Measurements from ENCODE around the gene HSF5.

Gene HSF5

DNA sequence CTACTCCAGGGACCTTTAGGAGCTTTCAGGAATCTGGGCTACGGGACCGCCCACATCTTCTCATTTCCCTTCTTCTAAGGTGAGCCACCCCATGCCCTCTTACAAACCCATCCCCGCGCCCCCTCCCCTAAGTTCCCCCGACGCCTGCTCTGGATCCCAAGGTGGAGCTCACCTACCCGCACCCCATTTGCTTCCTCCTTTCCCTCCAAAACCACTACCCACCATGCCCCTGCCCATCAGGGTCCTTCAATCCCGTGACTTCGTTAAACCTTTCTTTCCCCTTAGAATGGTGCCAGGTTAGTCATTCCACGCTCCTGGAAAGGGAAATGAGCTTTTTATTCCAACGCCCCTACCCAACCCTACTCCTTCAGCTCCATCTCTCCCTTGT is 26.6 kb upstream of the HSF5 start:
- Histone ChIP-seq H3K27me3 (replicated peaks; ENCODE audit: insufficient read depth, low read length) (no peaks in the 10 kb centered on the region), H3K4me2 (ENCODE audit: low read depth, low read length) (peak overlapping the region; percentile 23; the same call in 1 of the 2 replicates), H4K20me1 (ENCODE audit: insufficient read depth, low read length) (no peaks in the 10 kb centered on the region), H3K9ac (ENCODE audit: low read length) (no peak overlapping the region), H2AFZ (ENCODE audit: low read length) (no peak overlapping the region), H3K4me1 (ENCODE audit: low read length) (peaks cover 24% of the 10 kb centered on the region), H3K9me3 (replicated peaks; ENCODE audit: insufficient read depth, low read length) (no peaks in the 10 kb centered on the region), H3K9me2 (replicated peaks; ENCODE audit: insufficient read depth, low read length) (no peaks in the 10 kb centered on the region), H3F3A (ENCODE audit: insufficient read depth, low read length) (peaks cover 33% of the 10 kb centered on the region), H3K79me2 (ENCODE audit: low read length) (peaks cover 43% of the 10 kb centered on the region), H3K36me3 (replicated peaks; ENCODE audit: insufficient read depth, low read length) (peaks cover 6% of the 10 kb centered on the region; the same call in 1 of the 2 replicates), H3K4me3 (ENCODE audit: low read length) (peak overlapping the region; percentile 33; the same call in 1 of the 2 replicates), H3K27ac (ENCODE audit: low read length) (no peak overlapping the region)
- no peak for DNase-seq
- TF ChIP-seq, protein P1, sequence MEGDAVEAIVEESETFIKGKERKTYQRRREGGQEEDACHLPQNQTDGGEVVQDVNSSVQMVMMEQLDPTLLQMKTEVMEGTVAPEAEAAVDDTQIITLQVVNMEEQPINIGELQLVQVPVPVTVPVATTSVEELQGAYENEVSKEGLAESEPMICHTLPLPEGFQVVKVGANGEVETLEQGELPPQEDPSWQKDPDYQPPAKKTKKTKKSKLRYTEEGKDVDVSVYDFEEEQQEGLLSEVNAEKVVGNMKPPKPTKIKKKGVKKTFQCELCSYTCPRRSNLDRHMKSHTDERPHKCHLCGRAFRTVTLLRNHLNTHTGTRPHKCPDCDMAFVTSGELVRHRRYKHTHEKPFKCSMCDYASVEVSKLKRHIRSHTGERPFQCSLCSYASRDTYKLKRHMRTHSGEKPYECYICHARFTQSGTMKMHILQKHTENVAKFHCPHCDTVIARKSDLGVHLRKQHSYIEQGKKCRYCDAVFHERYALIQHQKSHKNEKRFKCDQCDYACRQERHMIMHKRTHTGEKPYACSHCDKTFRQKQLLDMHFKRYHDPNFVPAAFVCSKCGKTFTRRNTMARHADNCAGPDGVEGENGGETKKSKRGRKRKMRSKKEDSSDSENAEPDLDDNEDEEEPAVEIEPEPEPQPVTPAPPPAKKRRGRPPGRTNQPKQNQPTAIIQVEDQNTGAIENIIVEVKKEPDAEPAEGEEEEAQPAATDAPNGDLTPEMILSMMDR (IDR thresholded peaks at IDR 0.05; ENCODE audit: low read length) = no peak
- TF ChIP-seq EZH2phosphoT487 (IDR thresholded peaks at IDR 0.05; ENCODE audit: low read length) (no peak), EZH2 (optimal IDR thresholded peaks at IDR 0.05; ENCODE audit: low read depth, low read length) (no peak)

DNA sequence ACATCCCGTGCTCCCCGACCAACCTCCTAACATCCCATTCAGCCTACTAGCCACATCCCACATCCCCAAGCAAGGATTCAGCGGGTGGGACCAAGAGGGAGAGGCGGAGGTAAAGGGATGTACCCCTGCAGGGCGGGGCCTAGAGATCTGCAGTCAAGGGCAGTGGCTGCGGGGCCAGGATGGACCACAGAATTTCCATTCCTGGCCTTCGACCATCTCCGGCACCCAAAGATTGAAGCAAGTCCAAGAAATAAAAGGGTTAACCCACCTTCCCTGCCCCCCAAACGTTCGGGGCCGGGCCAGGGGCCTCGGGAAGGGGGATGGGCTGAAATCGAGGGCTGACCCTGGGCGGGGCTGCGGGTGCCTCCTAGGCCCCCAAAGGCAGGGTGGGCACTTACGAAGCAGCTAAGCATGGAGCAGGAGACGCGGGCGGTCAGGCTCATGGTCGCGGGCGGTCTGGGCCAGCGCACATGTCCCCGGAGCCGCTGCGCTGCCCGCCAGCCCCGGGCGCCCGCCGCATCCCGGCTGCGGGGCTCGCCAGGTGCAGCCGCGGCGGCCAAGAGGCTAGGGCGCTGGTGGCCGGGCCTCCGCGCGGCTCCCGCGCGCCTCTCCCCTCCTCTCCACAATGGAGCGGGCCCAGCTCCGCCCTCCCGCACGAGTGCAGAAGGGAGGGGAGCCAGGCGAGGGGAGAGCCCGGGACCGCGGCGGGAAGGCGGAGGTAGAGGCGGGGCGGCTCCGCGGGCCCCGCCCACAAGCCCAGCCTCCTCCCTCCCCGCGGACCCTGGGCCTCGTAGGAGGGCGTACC is 26.0 kb upstream of the HSF5 start, which contains the start of gene MTMR4:
MTMR4 (minus strand) TSS at position 674 of the 805 bp plus-strand sequence; CDS start at position 443, 231 bp downstream.
- H3K36me3 ChIP-seq (replicated peaks; ENCODE audit: insufficient read depth, low read length) = peaks cover 9% of the 10 kb centered on the region; the same call in 1 of the 2 replicates
- H3K4me3 ChIP-seq (ENCODE audit: low read length) = peak within 1 kb of the TSS; percentile 85
- peak; percentile 84 for DNase-seq
- peaks cover 43% of the 10 kb centered on the region for H3K79me2 ChIP-seq (ENCODE audit: low read length)
- H2AFZ ChIP-seq (ENCODE audit: low read length) = peak within 1 kb of the TSS; percentile 67
- H3K4me2 ChIP-seq (ENCODE audit: low read depth, low read length) = peak within 1 kb of the TSS; percentile 89
- H3K9me3 ChIP-seq (replicated peaks; ENCODE audit: insufficient read depth, low read length) = no peaks in the 10 kb centered on the region
- TF ChIP-seq EZH2phosphoT487 (IDR thresholded peaks at IDR 0.05; ENCODE audit: low read length) (no peak), EZH2 (optimal IDR thresholded peaks at IDR 0.05; ENCODE audit: low read depth, low read length) (no peak)
- TF ChIP-seq, protein P1 (IDR thresholded peaks at IDR 0.05; ENCODE audit: low read length) = no peak
- H3K27ac ChIP-seq (ENCODE audit: low read length) = no peak within 1 kb of the TSS
- H3K9me2 ChIP-seq (replicated peaks; ENCODE audit: insufficient read depth, low read length) = no peaks in the 10 kb centered on the region
- H3K27me3 ChIP-seq (replicated peaks; ENCODE audit: insufficient read depth, low read length) = no peaks in the 10 kb centered on the region
- peaks cover 24% of the 10 kb centered on the region for H3K4me1 ChIP-seq (ENCODE audit: low read length)
- H4K20me1 ChIP-seq (ENCODE audit: insufficient read depth, low read length) = no peaks in the 10 kb centered on the region
- H3F3A ChIP-seq (ENCODE audit: insufficient read depth, low read length) = peaks cover 33% of the 10 kb centered on the region
- peak within 1 kb of the TSS; percentile 71 for H3K9ac ChIP-seq (ENCODE audit: low read length)

DNA sequence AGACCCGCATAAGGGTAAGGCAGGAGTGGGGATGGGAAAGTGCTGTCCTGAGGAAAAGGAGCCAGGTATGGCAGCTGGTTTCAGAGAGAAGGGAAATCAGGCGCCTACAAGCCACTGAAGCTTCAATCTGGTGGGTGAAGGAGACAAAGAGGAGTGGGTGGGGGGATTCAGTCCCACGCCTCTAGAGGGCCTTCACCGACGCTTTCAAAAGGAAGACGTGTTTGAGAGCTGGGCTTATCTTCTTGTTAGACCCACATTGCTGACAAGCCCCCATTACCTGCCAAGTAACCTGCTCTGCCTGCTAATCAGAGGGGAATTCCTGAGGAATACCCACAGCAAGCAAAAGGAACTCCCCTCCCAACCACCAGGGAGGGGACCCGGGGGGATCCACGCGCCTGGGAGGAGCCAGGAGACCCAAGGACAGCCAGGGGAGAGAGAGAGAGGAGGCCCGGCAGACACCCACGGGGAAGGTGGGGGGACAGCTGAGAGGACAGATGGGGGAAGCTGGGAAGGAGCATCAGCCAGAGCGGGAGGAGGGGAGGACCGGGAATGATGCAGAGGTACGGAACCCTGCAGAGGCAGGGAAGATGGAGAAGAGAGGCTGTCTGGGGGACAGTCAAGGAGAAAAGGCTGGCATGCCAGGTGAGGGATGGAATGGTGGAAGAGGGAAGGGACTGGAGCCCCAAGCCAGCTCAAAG is 25.2 kb upstream of the HSF5 start:
- H3K79me2 ChIP-seq (ENCODE audit: low read length) = peaks cover 43% of the 10 kb centered on the region
- H2AFZ ChIP-seq (ENCODE audit: low read length) = peak overlapping the region; percentile 67
- no peaks in the 10 kb centered on the region for H3K9me2 ChIP-seq (replicated peaks; ENCODE audit: insufficient read depth, low read length)
- H3K27ac ChIP-seq (ENCODE audit: low read length) = no peak overlapping the region
- peaks cover 28% of the 10 kb centered on the region for H3F3A ChIP-seq (ENCODE audit: insufficient read depth, low read length)
- H3K9me3 ChIP-seq (replicated peaks; ENCODE audit: insufficient read depth, low read length) = no peaks in the 10 kb centered on the region
- no peak for DNase-seq
- peak overlapping the region; percentile 71 for H3K9ac ChIP-seq (ENCODE audit: low read length)
- H3K36me3 ChIP-seq (replicated peaks; ENCODE audit: insufficient read depth, low read length) = peaks cover 11% of the 10 kb centered on the region; the same call in 1 of the 2 replicates
- peak overlapping the region; percentile 89 for H3K4me2 ChIP-seq (ENCODE audit: low read depth, low read length)
- H3K4me1 ChIP-seq (ENCODE audit: low read length) = peaks cover 24% of the 10 kb centered on the region
- H3K4me3 ChIP-seq (ENCODE audit: low read length) = peak overlapping the region; percentile 85
- no peaks in the 10 kb centered on the region for H4K20me1 ChIP-seq (ENCODE audit: insufficient read depth, low read length)
- H3K27me3 ChIP-seq (replicated peaks; ENCODE audit: insufficient read depth, low read length) = no peaks in the 10 kb centered on the region
- TF ChIP-seq EZH2 (optimal IDR thresholded peaks at IDR 0.05; ENCODE audit: low read depth, low read length) = no peak

Data from MM.1S (cell line).